Lower leg skin (tissue), 3 donors: ENCODE data around the gene DAB2IP.

Source experiments
- POLR2A ChIP-seq, 2 donors: fragments of 450-650 bp; IDR thresholded peaks; one replicate each; pipeline ENCODE4 v1.6.1; 2016 to 2017; ENCODE audit warnings: antibody characterized with exemption in 2 of 2, mild to moderate bottlenecking in 1 of 2, moderate library complexity in 1 of 2
- TF ChIP-seq, protein P1 (sequence below), 3 donors: fragments of 450-650 bp; IDR thresholded peaks; one replicate each; pipeline ENCODE4 v1.5.1; 2016; ENCODE audit warnings: antibody characterized with exemption in 3 of 3, mild to moderate bottlenecking in 3 of 3, moderate library complexity in 2 of 3

GRCh38 chr9:121758693-121759092, 107.3 kb downstream of the DAB2IP start:
- TF ChIP-seq, protein P1, sequence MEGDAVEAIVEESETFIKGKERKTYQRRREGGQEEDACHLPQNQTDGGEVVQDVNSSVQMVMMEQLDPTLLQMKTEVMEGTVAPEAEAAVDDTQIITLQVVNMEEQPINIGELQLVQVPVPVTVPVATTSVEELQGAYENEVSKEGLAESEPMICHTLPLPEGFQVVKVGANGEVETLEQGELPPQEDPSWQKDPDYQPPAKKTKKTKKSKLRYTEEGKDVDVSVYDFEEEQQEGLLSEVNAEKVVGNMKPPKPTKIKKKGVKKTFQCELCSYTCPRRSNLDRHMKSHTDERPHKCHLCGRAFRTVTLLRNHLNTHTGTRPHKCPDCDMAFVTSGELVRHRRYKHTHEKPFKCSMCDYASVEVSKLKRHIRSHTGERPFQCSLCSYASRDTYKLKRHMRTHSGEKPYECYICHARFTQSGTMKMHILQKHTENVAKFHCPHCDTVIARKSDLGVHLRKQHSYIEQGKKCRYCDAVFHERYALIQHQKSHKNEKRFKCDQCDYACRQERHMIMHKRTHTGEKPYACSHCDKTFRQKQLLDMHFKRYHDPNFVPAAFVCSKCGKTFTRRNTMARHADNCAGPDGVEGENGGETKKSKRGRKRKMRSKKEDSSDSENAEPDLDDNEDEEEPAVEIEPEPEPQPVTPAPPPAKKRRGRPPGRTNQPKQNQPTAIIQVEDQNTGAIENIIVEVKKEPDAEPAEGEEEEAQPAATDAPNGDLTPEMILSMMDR (IDR thresholded peaks at IDR 0.05), result no peak
- no peak for TF ChIP-seq POLR2A (IDR thresholded peaks at IDR 0.05)
